GM12875 (cell line): ENCODE measurements around the gene HMG20A.
A peak's percentile ranks its signal among the peaks of the same experiment; 100 is the strongest.

Experiments
- H3K4me3 ChIP-seq: one replicate; pipeline ENCODE4 v1.5.1; 2011; ENCODE audit warnings: low read depth, low read length, control low read depth
- TF ChIP-seq, protein P1 (sequence below): IDR thresholded peaks from 2 replicates; pipeline ENCODE4 v1.5.1; 2011; ENCODE audit warnings: low read depth, mild to moderate bottlenecking, control low read depth, inconsistent platforms, low read length, moderate library complexity, borderline replicate concordance; ENCODE audit not compliant: insufficient read depth

Gene HMG20A

DNA sequence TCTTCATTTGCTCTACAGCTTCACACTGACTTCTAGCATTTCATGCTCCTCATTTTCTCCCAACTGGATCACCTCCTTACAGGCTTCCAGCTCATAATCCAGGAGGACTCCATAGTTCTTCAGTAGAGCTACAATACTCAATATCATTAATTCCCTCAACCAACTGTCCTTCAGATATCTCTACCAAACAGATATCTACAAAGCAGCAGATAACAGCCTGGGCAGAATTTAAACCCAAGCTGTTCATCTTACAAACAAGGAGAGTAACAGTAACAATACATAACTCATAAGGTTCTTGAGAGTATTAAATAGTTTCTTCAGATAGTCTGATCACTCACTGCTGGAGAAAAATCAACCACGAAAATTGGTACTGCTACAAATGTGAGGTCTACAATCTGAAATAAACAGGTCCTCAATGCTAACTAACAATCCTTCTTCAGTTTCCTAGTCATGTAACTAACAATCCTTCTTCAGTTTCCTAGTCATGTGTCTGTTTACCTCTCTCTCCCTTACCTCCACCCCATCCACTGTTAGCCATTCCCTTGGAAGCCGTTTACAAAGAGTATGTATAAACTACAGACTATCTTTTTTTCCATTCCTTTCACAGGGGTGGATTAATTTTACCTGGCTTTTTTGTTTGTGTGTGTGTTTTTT is 5.8 kb upstream of the HMG20A start:
- TF ChIP-seq, protein P1, sequence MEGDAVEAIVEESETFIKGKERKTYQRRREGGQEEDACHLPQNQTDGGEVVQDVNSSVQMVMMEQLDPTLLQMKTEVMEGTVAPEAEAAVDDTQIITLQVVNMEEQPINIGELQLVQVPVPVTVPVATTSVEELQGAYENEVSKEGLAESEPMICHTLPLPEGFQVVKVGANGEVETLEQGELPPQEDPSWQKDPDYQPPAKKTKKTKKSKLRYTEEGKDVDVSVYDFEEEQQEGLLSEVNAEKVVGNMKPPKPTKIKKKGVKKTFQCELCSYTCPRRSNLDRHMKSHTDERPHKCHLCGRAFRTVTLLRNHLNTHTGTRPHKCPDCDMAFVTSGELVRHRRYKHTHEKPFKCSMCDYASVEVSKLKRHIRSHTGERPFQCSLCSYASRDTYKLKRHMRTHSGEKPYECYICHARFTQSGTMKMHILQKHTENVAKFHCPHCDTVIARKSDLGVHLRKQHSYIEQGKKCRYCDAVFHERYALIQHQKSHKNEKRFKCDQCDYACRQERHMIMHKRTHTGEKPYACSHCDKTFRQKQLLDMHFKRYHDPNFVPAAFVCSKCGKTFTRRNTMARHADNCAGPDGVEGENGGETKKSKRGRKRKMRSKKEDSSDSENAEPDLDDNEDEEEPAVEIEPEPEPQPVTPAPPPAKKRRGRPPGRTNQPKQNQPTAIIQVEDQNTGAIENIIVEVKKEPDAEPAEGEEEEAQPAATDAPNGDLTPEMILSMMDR = no peak

DNA sequence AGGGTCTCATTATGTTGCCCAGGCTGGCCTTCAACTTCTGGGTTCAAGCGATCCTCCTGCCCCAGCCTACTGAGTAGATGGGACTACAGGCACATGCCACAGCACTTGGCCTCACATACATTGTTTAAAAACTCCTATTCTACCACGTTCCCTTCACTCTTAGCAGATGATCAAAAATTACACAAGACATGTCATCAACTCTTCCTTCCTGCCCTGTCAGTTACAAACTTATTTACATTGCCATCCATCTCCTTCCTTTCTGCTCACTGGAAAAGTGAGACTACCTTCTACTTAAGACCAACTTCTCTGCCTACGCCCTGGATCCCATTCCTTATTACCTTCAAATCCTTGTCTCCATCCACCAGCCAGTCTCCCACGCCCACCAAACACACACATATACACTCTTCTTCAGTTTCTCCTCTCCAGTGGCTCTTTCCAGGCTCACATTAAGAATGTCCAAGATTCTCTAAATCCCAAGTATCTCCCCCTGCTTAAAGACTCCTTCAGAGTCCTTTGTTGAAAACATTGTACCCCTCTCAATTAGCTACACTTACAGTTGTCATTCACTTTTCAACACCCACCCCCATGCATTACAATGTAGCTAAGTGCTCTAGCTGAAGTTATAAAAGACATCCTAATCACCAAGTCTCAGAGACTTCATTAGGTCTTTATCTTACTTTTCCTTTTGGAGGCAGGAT is 5.1 kb upstream of the HMG20A start:
- TF ChIP-seq, protein P1 = no peak
- H3K4me3 ChIP-seq = no peak overlapping the region

More for the DNA sequence above, 5.8 kb upstream of the HMG20A start:
- no peak overlapping the region for H3K4me3 ChIP-seq

DNA sequence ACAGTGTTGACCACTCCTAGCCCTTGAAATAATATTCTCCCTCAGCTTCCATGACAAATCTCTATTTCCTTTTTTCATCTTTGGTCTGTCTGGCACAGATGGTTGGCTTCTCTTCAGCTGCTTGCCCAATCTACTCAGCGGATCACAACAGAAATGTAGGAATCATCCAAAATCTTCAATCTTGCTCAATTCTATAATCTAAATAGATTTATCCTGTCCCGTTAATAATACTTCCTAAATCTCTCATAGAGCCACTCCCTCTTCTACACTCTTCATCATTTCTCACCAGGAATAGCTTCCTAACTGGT is 4.6 kb upstream of the HMG20A start:
- H3K4me3 ChIP-seq = no peak overlapping the region

DNA sequence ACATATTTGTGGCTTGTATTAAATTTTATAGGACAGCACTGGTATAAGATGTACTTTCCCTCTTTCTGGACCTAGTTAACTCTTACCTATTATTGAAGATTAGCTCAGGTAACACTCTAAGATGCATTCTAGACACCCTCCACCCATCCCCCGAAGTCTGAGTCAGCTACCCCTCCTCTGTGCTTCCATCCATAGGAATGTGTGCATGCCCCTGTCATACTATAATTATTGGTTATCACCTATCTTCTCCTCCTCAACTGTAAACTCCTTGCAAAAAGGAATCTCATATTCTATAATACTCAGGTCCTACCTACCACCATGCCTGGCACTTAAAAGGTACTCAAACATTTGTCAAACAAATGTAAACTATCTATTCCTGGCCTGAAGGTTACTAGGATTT is 3.7 kb upstream of the HMG20A start:
- TF ChIP-seq, protein P1 = no peak
- H3K4me3 ChIP-seq = no peak overlapping the region

More for the DNA sequence above, 4.6 kb upstream of the HMG20A start:
- TF ChIP-seq, protein P1 = no peak

DNA sequence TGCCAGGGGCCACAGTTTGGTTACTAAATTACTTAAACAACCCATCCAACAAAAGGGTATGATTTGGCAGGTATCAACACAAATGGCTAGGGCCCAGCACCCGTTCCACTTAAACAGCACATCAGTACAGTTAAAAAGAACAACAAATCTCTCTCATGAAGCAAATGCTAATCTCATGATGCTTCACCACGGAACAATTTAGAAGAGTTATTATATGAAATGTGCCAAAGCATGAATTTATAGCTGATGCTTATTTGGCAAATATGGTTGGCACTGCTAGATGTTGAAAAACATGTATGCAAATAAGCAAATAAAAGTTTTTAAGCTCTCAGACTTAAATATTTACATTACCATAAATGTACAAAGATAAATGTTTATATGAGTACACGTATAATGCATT is 3.1 kb upstream of the HMG20A start:
- H3K4me3 ChIP-seq = no peak overlapping the region

DNA sequence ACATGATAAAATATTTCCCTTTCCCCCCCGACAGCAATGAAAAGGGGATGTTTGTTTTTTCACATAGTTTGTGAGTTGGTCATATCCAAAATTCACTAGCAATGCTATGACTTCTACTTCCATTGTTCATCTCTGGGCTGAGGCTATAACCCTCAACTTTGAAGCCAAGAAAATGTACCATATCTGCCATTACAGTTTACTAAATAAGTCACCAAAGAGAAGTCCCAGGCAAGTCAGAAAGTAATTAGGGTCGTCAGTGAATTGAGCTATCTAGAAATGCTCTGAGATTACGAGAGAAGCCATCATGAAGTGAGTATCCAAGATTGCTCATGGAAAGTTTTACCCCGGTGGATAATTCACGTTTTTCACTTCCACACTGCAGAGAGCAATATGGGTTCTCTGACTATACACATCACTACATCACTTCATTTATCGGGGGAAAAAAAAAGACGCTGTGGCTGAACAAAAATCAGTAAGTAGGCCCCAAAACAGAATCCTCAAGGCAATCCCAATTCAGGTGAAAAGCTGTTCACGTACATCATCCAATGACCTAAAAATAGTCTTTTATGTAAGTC is 2.2 kb upstream of the HMG20A start:
- H3K4me3 ChIP-seq = peak overlapping the region; percentile 93
- TF ChIP-seq, protein P1 = no peak

More for the DNA sequence above, 3.1 kb upstream of the HMG20A start:
- TF ChIP-seq, protein P1 = no peak
